C4-2B (cell line): ENCODE data around the gene DIO1.
A peak's percentile ranks its signal among the peaks of the same experiment; 100 is the strongest.

ENCODE experiments used
- H3K27ac ChIP-seq: fragments of 450-650 bp; 2 replicates; pipeline ENCODE4 v1.5.1; 2017
- ZFX ChIP-seq: fragments of 450-650 bp; IDR thresholded peaks from 2 replicates; pipeline ENCODE4 v1.6.1; 2017
- TF ChIP-seq, protein P1 (sequence below): fragments of 450-650 bp; conservative IDR thresholded peaks from 2 replicates; pipeline ENCODE4 v1.5.1; 2017; ENCODE audit warnings: mild to moderate bottlenecking

The DIO1 gene

DNA sequence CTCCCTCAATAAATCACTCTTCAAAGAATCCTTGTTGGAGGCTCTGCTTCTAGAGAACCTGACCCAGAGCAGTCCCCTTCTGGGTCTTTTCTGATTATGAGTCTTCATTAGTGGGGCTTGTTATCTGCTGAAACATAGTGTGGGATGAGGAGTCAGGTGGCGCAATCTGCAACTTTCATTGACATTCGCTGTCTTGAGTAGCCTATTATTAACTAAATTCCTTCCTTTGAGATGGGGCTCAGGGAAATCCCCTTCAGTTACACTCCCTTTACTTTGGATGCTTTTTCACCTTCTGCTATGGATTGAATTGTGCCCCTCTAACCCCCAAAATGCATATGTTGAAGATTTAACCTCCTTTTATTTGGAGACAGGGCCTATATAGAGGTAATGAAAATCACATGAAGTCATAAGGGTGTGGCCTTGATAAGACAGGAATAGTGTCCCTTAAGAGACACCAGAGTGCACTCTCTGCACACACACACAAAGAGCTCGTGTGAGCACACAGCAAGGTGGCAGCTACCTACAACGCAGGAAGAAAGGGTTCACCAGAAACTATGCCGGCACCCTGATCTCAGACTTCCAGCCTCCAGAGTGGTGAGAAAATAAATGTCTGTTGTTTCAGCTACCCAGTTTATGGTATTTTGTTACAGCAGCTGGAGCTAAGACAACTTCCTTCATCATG is 19.5 kb downstream of the DIO1 start:
- TF ChIP-seq, protein P1, sequence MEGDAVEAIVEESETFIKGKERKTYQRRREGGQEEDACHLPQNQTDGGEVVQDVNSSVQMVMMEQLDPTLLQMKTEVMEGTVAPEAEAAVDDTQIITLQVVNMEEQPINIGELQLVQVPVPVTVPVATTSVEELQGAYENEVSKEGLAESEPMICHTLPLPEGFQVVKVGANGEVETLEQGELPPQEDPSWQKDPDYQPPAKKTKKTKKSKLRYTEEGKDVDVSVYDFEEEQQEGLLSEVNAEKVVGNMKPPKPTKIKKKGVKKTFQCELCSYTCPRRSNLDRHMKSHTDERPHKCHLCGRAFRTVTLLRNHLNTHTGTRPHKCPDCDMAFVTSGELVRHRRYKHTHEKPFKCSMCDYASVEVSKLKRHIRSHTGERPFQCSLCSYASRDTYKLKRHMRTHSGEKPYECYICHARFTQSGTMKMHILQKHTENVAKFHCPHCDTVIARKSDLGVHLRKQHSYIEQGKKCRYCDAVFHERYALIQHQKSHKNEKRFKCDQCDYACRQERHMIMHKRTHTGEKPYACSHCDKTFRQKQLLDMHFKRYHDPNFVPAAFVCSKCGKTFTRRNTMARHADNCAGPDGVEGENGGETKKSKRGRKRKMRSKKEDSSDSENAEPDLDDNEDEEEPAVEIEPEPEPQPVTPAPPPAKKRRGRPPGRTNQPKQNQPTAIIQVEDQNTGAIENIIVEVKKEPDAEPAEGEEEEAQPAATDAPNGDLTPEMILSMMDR, result no peak
- no peak for TF ChIP-seq ZFX
- H3K27ac ChIP-seq, result no peak overlapping the region

DNA sequence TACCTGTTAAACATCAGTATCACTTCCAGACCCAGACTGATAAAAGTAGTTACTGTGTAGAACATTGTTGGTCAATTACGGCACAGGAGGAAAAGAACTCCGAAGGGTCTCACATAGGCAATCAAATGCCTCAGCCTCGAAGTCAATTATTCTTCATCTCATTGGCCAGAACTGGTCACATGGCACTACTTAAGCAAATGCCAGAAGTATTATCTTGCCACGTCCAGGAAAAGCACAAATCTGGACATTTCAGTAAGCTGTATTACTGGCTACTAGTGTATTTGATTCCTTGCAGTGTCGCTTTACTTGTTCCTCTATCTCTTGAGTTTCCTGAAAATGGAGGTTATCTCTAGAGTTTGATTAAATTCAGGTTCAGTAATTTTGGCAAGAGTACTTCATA is 24.4 kb downstream of the DIO1 start:
- TF ChIP-seq ZFX, result no peak
- TF ChIP-seq, protein P1, result no peak
- peak overlapping the region; percentile 71 for H3K27ac ChIP-seq

DNA sequence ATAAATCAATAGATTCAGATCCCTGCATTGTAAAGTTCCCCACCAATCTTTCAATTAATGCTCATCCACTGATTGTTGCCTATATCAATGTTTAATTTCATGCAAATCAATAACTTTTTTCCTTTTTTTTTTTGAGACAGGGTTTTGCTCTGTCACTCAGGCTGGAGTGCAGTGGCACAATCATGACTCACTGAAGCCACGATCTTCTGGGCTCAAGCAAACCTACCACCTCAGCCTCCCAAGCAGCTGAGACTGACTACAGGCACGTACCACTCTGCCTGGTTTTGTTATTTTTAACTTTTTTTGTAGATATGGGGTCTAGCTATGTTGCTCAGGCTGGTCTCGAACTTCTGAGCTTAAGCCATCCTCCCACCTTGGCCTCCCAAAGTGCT is 25.7 kb downstream of the DIO1 start:
- no peak for TF ChIP-seq ZFX
- TF ChIP-seq, protein P1, result no peak
- 0 out of 2 replicates have a peak overlapping the region, but pooled peaks have one; percentile 15 for H3K27ac ChIP-seq

DNA sequence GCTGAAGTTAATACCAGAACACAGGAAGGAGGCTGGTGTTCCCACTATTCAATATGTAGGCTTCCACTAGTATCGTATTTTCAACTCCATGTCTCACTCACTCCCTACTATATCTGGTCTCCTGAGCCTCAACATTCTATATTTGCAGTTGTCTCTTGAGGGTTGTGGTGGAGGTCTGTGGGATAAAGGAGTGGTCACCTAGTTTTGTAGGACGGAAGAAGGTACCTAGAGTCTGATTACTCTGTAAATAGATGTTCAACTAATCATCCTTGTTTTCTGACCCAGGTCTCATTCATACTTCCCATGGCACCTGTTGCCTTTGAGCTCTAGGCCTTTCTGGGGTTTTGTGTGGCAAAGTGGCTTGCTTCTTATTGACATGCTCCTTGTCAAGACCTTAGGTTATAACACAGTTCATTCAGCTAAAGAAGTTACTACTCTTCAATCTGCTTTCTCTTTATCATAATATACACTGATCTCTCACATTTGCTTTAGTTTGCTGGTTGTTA is 33.4 kb downstream of the DIO1 start:
- no peak overlapping the region for H3K27ac ChIP-seq

DNA sequence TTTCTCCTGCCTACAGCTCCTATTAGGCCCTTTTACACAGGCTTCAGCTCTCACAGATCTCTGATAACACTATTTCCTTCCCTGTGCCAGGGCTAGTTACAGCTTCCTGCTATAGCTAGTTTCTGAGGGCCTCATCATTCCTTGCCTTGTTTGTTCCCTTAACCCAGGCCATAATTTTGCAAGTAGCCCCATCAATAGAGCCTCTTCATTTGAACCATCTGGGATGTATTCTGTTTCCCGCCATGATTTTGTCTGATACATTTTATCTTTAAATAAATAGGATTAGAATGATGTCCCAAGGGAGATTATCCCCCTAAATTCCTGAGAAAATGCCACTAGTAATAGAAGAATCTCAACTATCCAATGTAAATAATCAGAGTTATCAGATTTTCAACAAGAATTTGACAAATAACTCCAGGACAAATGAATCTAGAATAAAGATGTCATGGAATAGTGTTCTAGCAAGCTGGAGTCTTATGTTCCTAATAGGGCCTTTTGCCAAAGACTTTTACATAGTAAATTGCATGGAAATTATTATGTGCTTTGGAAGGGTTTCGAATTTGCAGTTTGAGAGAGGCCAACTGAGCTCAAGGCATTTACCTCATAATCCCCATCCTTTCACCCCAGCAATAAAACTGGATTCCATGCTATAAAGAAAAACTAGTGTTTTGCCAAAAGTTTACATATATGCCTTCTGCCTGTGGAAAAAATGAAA is 35.4 kb downstream of the DIO1 start:
- no peak overlapping the region for H3K27ac ChIP-seq
- TF ChIP-seq ZFX, result no peak
- TF ChIP-seq, protein P1, result no peak

More for the DNA sequence above, 33.4 kb downstream of the DIO1 start:
- TF ChIP-seq, protein P1, result no peak
- TF ChIP-seq ZFX, result no peak

DNA sequence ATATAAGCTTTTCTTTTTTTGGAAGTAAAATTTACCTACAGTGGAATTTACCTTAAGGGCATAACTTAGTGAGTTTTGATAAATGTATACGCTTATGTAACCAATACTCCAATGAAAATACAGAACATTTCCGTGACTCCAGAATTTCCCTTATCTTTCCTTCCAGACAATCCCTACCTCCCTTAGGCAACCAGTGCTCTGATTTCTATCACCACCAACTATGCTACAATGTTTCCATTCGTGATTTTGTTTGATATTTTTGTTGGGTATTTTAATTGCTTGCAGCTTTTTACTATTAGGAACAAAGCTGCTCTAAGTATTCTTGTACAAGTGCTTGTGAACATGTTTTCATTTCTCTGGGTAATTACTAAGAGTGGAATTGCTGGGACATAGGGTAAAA is 36.9 kb downstream of the DIO1 start:
- no peak overlapping the region for H3K27ac ChIP-seq
- TF ChIP-seq ZFX, result no peak
- TF ChIP-seq, protein P1, result no peak

DNA sequence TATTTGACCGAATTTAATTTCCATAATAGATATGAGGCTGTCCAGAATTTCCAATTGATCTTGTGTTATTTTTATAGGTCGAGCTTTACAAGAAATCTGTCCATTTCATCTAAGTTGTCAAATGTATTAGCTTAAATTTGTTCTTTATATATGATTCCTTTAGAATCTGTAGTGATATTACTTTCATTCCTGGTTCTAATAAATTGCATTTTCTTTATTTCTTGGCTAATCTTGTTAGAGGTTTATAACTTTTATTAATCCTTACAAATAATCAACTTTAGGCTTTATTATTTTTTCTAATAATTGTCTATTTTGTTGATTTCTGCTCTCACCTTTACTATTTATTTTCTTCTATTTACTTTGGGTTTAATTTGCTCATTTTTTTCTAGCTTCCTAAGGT is 37.5 kb downstream of the DIO1 start:
- TF ChIP-seq, protein P1, result no peak
- no peak for TF ChIP-seq ZFX
- H3K27ac ChIP-seq, result no peak overlapping the region
